Measurements from ENCODE around the gene SEC14L3. TPM values are rescaled to one million over a fixed set of nuclear protein-coding genes. Genes with fewer than 3 reads are reported as not detected.

SEC14L3 gene
- total and polyA plus RNA-seq, 2 donors (not counting 1 experiment from before 2014, with no cell fraction given), result not detected

DNA sequence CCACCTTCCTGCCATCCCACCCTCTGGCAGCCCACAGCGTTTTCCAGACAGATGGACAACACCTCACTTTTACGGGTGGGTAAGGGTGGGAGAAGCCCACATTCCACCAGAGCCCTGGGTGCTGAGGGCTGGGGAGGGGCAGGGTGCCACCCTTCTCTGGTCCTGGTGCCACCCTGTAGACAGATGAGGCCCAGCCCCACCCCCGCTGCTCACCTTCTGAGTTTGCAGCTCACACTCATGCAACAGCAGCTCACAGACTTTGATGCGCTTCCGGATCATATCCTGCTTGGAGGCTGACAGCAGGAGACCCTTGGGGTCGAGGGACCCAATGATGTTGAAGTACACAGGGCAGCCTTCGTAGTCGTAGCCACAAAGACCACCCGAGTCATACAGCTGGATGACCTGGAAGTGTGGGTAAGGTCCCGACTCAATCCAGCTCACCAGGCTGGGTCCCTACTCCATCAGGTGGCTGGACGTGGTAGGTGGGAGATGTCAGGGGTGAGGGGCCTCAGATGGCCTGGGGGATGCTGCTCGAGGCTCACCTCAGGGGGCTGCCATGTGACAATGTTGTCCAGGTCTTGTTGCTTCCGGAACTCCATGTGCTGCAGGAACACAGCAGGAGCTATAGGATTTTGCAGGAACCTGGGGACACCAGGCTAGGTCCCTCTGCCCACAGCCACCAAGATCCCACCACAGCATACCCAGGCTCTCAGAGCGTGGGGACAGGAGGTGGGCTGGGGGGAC lies 23.4 kb upstream of the SEC14L3 start:
- Histone ChIP-seq H3K27ac (ENCODE audit: low read length in 2 of 2) (no peak overlapping the region), H3K4me3 (ENCODE audit: control extremely low read depth in 1 of 5, extremely low read depth in 1 of 5, insufficient read depth in 1 of 5, low read depth in 2 of 5, low read length in 4 of 5) (no peak overlapping the region), H2AFZ (ENCODE audit: insufficient read depth, low read depth, low read length, poor library complexity, severe bottlenecking) (no peak overlapping the region), H3K79me2 (ENCODE audit: control insufficient read depth, insufficient read depth, low read length) (no peaks in the 10 kb centered on the region), H3K27me3 (replicated peaks in 1 of 4; ENCODE audit: control extremely low read depth in 1 of 4, control insufficient read depth in 3 of 4, insufficient read depth in 4 of 4, low read length in 3 of 4) (no peaks in the 10 kb centered on the region), H3K36me3 (replicated peaks in 1 of 2; ENCODE audit: control extremely low read depth in 1 of 2, control insufficient read depth in 1 of 2, extremely low read depth in 1 of 2, insufficient read depth in 2 of 2, low read length in 1 of 2) (no peaks in the 10 kb centered on the region), H4K20me1 (ENCODE audit: control insufficient read depth, insufficient read depth, low read length, poor library complexity, severe bottlenecking) (no peaks in the 10 kb centered on the region), H3K4me2 (replicated peaks; ENCODE audit: low read depth, low read length, poor library complexity, severe bottlenecking) (no peak overlapping the region), H3K4me1 (ENCODE audit: control insufficient read depth in 2 of 2, insufficient read depth in 2 of 2, low read length in 2 of 2) (no peaks in the 10 kb centered on the region), H3K9me3 (ENCODE audit: control extremely low read depth in 1 of 3, control insufficient read depth in 2 of 3, insufficient read depth in 1 of 3, low read length in 2 of 3) (no peaks in the 10 kb centered on the region), H3K9ac (ENCODE audit: low read length) (no peak overlapping the region)
- Mint-ChIP-seq H3K9me3 (ENCODE audit: insufficient read depth) (no peaks in the 10 kb centered on the region), H3K27me3 (peaks cover 12% of the 10 kb centered on the region), H3K4me3 (no peak overlapping the region), H3K4me1 (no peaks in the 10 kb centered on the region), H3K27ac (no peak overlapping the region)
- ATAC-seq (ENCODE audit: low read depth) (no peak), DNase-seq (no peak)
- WGBS (ENCODE audit: insufficient coverage), result 80% methylated on average over 12 of the region's 14 CpGs
- intact Hi-C loops (cut with micrococcal nuclease), result no loop called here
- ChIA-PET POLR2A (no interaction called here), CTCF (interaction anchor here (2.2 kb wide), 1 partner anchor 10 kb away, joined by 7 read pairs; no protein-coding TSS in a partner anchor)
- TF ChIP-seq EZH2 (IDR thresholded peaks at IDR 0.05; ENCODE audit: borderline replicate concordance, insufficient read depth, low read depth, low read length, poor library complexity, severe bottlenecking), result no peak
- TF ChIP-seq, protein P1, sequence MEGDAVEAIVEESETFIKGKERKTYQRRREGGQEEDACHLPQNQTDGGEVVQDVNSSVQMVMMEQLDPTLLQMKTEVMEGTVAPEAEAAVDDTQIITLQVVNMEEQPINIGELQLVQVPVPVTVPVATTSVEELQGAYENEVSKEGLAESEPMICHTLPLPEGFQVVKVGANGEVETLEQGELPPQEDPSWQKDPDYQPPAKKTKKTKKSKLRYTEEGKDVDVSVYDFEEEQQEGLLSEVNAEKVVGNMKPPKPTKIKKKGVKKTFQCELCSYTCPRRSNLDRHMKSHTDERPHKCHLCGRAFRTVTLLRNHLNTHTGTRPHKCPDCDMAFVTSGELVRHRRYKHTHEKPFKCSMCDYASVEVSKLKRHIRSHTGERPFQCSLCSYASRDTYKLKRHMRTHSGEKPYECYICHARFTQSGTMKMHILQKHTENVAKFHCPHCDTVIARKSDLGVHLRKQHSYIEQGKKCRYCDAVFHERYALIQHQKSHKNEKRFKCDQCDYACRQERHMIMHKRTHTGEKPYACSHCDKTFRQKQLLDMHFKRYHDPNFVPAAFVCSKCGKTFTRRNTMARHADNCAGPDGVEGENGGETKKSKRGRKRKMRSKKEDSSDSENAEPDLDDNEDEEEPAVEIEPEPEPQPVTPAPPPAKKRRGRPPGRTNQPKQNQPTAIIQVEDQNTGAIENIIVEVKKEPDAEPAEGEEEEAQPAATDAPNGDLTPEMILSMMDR (IDR thresholded peaks at IDR 0.05), result no peak

DNA sequence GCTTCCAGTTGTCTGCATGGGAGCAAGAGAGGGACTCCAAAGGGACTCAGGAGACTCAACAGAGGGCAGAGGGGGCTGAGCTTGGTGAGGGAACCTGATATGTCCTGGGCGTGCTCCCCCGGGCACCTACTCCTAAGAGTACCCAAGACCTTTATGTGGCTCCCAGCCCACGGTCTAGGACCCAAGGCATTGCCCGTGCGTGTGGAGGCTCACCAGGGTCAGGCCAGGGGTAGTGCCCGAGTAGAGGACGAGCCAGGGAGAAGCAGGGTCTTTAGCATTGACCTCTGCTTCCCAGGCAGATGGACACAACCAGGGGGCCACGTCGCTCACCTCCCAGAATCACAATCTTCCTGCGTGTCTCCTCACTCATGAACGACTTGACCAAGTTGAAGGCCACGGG lies 20.3 kb upstream of the SEC14L3 start:
- no peak overlapping the region for H3K27ac ChIP-seq (ENCODE audit: low read length in 2 of 2)
- H3K4me3 ChIP-seq (ENCODE audit: control extremely low read depth in 1 of 5, extremely low read depth in 1 of 5, insufficient read depth in 1 of 5, low read depth in 2 of 5, low read length in 4 of 5), result no peak overlapping the region
- Mint-ChIP-seq H3K27me3 (peaks cover 12% of the 10 kb centered on the region), H3K4me1 (no peaks in the 10 kb centered on the region), H3K4me3 (no peak overlapping the region), H3K27ac (no peak overlapping the region), H3K9me3 (ENCODE audit: insufficient read depth) (no peaks in the 10 kb centered on the region)
- intact Hi-C loops (cut with micrococcal nuclease), result no loop called here
- H3K79me2 ChIP-seq (ENCODE audit: control insufficient read depth, insufficient read depth, low read length), result no peaks in the 10 kb centered on the region
- WGBS (ENCODE audit: insufficient coverage), result 82% methylated on average over 10 of the region's 12 CpGs
- H3K27me3 ChIP-seq (replicated peaks in 1 of 4; ENCODE audit: control extremely low read depth in 1 of 4, control insufficient read depth in 3 of 4, insufficient read depth in 4 of 4, low read length in 3 of 4), result peaks cover 0 to 3% (median 0%) of the 10 kb centered on the region in 4 experiments
- DNase-seq (no peak), ATAC-seq (ENCODE audit: low read depth) (no peak)
- no peaks in the 10 kb centered on the region for H4K20me1 ChIP-seq (ENCODE audit: control insufficient read depth, insufficient read depth, low read length, poor library complexity, severe bottlenecking)
- no peaks in the 10 kb centered on the region for H3K9me3 ChIP-seq (ENCODE audit: control extremely low read depth in 1 of 3, control insufficient read depth in 2 of 3, insufficient read depth in 1 of 3, low read length in 2 of 3)
- POLR2A ChIA-PET, result no interaction called here
- CTCF ChIA-PET, result no interaction called here
- no peak overlapping the region for H2AFZ ChIP-seq (ENCODE audit: insufficient read depth, low read depth, low read length, poor library complexity, severe bottlenecking)
- no peak overlapping the region for H3K4me2 ChIP-seq (replicated peaks; ENCODE audit: low read depth, low read length, poor library complexity, severe bottlenecking)
- no peaks in the 10 kb centered on the region for H3K4me1 ChIP-seq (ENCODE audit: control insufficient read depth in 2 of 2, insufficient read depth in 2 of 2, low read length in 2 of 2)
- no peaks in the 10 kb centered on the region for H3K36me3 ChIP-seq (replicated peaks in 1 of 2; ENCODE audit: control extremely low read depth in 1 of 2, control insufficient read depth in 1 of 2, extremely low read depth in 1 of 2, insufficient read depth in 2 of 2, low read length in 1 of 2)
- TF ChIP-seq, protein P1 (IDR thresholded peaks at IDR 0.05), result no peak
- TF ChIP-seq EZH2 (IDR thresholded peaks at IDR 0.05; ENCODE audit: borderline replicate concordance, insufficient read depth, low read depth, low read length, poor library complexity, severe bottlenecking), result no peak
- H3K9ac ChIP-seq (ENCODE audit: low read length), result no peak overlapping the region
